GM10248 (cell line): ENCODE results near the gene TCF23.

Experiments
- CTCF ChIA-PET: fragments of 300-600 bp; sonication (Branson Sonifier 250); formaldehyde crosslinking; extraction: SDS; loops from one replicate; lab custom pipeline; 2021; ENCODE audit warnings: antibody characterized with exemption; lab: Yijun Ruan, JAX
- POLR2A ChIA-PET: fragments of 350-650 bp; sonication (Branson Sonifier 250); formaldehyde crosslinking; extraction: SDS; loops from one replicate; lab custom pipeline; 2020; ENCODE audit warnings: antibody characterized with exemption; lab: Yijun Ruan, JAX
- DNase-seq: peaks from one replicate; pipeline ENCODE4 v3.0.0; 2012; ENCODE audit errors: extremely low spot score
- CTCF ChIP-seq: IDR thresholded peaks from 2 replicates; pipeline ENCODE4 v1.5.1; 2012; ENCODE audit warnings: mild to moderate bottlenecking, low read depth; ENCODE audit errors: extremely low read depth, missing control alignments, control extremely low read depth

Gene TCF23

DNA sequence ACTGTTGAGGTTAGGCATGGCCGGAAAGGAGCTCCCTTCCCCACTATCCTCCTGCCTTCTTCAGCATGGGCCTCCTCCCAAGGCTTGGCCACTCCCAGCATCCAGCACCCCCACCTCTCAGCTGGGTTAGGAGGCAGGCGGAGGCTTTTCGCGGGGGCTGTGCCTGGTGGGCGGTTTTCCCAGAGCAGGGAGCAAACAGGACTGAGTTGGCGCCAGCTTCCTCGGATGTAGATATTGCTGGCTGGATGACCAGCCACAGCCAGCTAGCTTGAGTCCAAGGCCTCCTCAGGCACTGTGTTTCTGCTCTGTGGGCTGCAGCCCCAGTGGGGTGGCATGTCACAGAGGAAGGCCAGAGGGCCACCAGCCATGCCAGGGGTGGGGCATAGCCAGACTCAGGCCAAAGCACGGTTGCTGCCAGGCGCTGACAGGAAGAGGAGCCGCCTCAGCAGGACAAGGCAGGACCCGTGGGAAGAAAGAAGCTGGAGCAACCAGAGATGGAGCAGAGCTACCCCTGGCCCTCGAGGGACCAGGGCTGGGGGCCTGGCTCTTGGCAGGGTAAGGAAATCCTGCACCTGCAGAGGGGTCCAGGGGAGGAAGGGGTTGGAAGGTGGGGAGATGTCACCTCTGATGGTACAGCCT, at the start of gene TCF23:
TSS of gene TCF23 (plus strand) at position 204 of the 639 bp plus-strand sequence. CDS start at position 334, 130 bp downstream.
- no peak for TF ChIP-seq CTCF
- ChIA-PET CTCF (interaction anchor here (1.3 to 7.1 kb wide), 2 partner anchors 14 to 21 kb away, joined by 3 to 30 read pairs; partner anchors contain the start of gene PREB), POLR2A (interaction anchor here (0.6 kb wide), 1 partner anchor 465 kb away, joined by 3 read pairs; no protein-coding TSS in a partner anchor)
- no peak for DNase-seq

DNA sequence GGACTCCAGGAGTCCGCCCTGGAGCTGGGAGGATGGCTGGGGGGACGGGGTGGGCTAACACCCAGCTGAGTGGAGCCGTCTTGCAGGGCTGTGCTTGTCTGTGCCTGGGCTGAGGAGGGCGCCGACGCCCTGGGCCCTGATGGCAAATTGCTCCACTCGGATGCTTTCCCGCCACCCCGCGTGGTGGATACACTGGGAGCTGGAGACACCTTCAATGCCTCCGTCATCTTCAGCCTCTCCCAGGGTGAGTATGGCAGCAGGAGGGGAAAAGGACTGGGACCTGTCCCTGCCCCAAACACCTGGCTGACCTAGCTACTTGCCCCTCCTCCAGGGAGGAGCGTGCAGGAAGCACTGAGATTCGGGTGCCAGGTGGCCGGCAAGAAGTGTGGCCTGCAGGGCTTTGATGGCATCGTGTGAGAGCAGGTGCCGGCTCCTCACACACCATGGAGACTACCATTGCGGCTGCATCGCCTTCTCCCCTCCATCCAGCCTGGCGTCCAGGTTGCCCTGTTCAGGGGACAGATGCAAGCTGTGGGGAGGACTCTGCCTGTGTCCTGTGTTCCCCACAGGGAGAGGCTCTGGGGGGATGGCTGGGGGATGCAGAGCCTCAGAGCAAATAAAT, 49.4 kb upstream of the TCF23 start:
- POLR2A ChIA-PET: no interaction called here
- no peak for TF ChIP-seq CTCF
- DNase-seq: no peak
- CTCF ChIA-PET: interaction anchor here (0.7 to 10.8 kb wide), 17 partner anchors 8 to 206 kb away, joined by 3 to 136 read pairs (median 4); partner anchors contain the start of genes KHK, PREB and TRIM54

GRCh38 chr2:27100036-27100435, 48.8 kb upstream of the TCF23 start:
- ChIA-PET CTCF (interaction anchor here (0.9 to 10.8 kb wide), 15 partner anchors 8 to 205 kb away, joined by 3 to 136 read pairs (median 4); partner anchors contain the start of genes KHK, PREB and TRIM54), POLR2A (no interaction called here)
- no peak for DNase-seq
- no peak for TF ChIP-seq CTCF

DNA sequence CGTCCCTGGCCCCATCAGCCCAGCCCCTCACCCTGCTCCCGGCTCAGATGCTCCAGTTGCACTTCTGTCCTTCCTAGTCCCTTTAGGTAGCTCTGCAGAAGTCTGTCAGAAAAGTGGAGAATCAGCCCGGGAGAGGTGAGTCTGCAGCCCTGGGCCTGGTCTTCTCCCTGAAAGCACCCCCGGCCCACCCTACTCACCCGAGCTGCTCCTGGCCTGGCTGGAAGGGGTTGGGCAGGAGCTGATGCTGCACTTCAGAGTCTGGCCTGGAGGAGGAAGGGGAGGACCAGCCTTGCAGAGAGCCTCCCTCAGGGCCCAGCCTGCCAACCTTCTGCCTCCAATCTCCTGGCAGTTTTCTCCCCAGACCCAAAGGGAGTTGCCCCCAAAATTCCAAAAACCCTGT, 46.5 kb upstream of the TCF23 start:
- DNase-seq: no peak
- POLR2A ChIA-PET: no interaction called here
- CTCF ChIA-PET: interaction anchor here (0.9 to 10.8 kb wide), 13 partner anchors 9 to 201 kb away, joined by 3 to 136 read pairs (median 4); partner anchors contain the start of genes KHK and TRIM54
- TF ChIP-seq CTCF: no peak

GRCh38 chr2:27105981-27106380, 42.8 kb upstream of the TCF23 start:
- ChIA-PET POLR2A (interaction anchor here (0.6 kb wide), 1 partner anchor 21 kb away, joined by 5 read pairs; no protein-coding TSS in a partner anchor), CTCF (interaction anchor here (0.9 to 2.2 kb wide), 8 partner anchors 10 to 196 kb away, joined by 3 to 15 read pairs (median 4); no protein-coding TSS in a partner anchor)
- TF ChIP-seq CTCF: no peak
- no peak for DNase-seq

- DNase-seq: no peak
- CTCF ChIA-PET: interaction anchor here (1.5 to 3.2 kb wide), 4 partner anchors 9 to 172 kb away, joined by 4 to 16 read pairs (median 6); partner anchors contain the start of gene TRIM54
- no peak for TF ChIP-seq CTCF
- POLR2A ChIA-PET: no interaction called here
Observed at GRCh38 chr2:27108221-27108620, 40.6 kb upstream of the TCF23 start.
